ENCODE results near the gene WASHC4.

- TF ChIP-seq, protein P1, sequence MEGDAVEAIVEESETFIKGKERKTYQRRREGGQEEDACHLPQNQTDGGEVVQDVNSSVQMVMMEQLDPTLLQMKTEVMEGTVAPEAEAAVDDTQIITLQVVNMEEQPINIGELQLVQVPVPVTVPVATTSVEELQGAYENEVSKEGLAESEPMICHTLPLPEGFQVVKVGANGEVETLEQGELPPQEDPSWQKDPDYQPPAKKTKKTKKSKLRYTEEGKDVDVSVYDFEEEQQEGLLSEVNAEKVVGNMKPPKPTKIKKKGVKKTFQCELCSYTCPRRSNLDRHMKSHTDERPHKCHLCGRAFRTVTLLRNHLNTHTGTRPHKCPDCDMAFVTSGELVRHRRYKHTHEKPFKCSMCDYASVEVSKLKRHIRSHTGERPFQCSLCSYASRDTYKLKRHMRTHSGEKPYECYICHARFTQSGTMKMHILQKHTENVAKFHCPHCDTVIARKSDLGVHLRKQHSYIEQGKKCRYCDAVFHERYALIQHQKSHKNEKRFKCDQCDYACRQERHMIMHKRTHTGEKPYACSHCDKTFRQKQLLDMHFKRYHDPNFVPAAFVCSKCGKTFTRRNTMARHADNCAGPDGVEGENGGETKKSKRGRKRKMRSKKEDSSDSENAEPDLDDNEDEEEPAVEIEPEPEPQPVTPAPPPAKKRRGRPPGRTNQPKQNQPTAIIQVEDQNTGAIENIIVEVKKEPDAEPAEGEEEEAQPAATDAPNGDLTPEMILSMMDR (IDR thresholded peaks at IDR 0.05; ENCODE audit: low read depth, low read length, missing input control) = no peak
- TF ChIP-seq SP1 (IDR thresholded peaks at IDR 0.05) = no peak
- TF ChIP-seq RAD21 (IDR thresholded peaks at IDR 0.05) = no peak
- TF ChIP-seq, protein P2, sequence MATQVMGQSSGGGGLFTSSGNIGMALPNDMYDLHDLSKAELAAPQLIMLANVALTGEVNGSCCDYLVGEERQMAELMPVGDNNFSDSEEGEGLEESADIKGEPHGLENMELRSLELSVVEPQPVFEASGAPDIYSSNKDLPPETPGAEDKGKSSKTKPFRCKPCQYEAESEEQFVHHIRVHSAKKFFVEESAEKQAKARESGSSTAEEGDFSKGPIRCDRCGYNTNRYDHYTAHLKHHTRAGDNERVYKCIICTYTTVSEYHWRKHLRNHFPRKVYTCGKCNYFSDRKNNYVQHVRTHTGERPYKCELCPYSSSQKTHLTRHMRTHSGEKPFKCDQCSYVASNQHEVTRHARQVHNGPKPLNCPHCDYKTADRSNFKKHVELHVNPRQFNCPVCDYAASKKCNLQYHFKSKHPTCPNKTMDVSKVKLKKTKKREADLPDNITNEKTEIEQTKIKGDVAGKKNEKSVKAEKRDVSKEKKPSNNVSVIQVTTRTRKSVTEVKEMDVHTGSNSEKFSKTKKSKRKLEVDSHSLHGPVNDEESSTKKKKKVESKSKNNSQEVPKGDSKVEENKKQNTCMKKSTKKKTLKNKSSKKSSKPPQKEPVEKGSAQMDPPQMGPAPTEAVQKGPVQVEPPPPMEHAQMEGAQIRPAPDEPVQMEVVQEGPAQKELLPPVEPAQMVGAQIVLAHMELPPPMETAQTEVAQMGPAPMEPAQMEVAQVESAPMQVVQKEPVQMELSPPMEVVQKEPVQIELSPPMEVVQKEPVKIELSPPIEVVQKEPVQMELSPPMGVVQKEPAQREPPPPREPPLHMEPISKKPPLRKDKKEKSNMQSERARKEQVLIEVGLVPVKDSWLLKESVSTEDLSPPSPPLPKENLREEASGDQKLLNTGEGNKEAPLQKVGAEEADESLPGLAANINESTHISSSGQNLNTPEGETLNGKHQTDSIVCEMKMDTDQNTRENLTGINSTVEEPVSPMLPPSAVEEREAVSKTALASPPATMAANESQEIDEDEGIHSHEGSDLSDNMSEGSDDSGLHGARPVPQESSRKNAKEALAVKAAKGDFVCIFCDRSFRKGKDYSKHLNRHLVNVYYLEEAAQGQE (IDR thresholded peaks at IDR 0.05) = peak; percentile 85
- no peak for TF ChIP-seq YY1 (IDR thresholded peaks at IDR 0.05)
- TF ChIP-seq GABPA (IDR thresholded peaks at IDR 0.05 in 1 of 2, conservative IDR thresholded peaks at IDR 0.05 in 1 of 2) = no peak
- TF ChIP-seq, protein P3, sequence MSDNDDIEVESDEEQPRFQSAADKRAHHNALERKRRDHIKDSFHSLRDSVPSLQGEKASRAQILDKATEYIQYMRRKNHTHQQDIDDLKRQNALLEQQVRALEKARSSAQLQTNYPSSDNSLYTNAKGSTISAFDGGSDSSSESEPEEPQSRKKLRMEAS (IDR thresholded peaks at IDR 0.05) = no peak
- TF ChIP-seq ATF3 (IDR thresholded peaks at IDR 0.05) = no peak
Observed at GRCh38 chr12:105206686-105207374, 99.3 kb downstream of the WASHC4 start.
